Left lung (tissue), 10 donors: ENCODE results near the gene TMEM30A. TPM values are rescaled to one million over a fixed set of nuclear protein-coding genes. Genes with fewer than 3 reads are reported as not detected.
A peak's percentile ranks its signal among the peaks of the same experiment; 100 is the strongest.

Experiments used
- ATAC-seq: fragments of 200-7000 bp; cut with Tn5 transposase; one replicate; pipeline ENCODE4 v1.9.1; 2020; ENCODE audit warnings: moderate library complexity
- DNase-seq, 4 donors: peaks; one replicate each; pipeline ENCODE4 v3.0.0-alpha.2; 2013 to 2020
- H3K27ac ChIP-seq, 2 donors: fragments of 200-600 bp; sonication (generic) in 1 of 2; one replicate each; pipeline versions ENCODE4 v1.5.0 to v1.8.0; 2020 to 2021
- H3K27me3 ChIP-seq, 2 donors: fragments of 200-600 bp; sonication (generic) in 1 of 2; one replicate each; pipeline versions ENCODE4 v1.5.0 to v1.8.0; 2020 to 2021
- H3K36me3 ChIP-seq, 2 donors: fragments of 200-600 bp; sonication (generic) in 1 of 2; one replicate each; pipeline versions ENCODE4 v1.5.0 to v1.8.0; 2020 to 2021
- H3K4me1 ChIP-seq, 2 donors: fragments of 200-600 bp; one replicate each; pipeline ENCODE4 v1.8.0; 2021
- H3K4me3 ChIP-seq, 2 donors: fragments of 200-600 bp; sonication (generic) in 1 of 2; one replicate each; pipeline versions ENCODE4 v1.5.0 to v1.8.0; 2020 to 2021; ENCODE audit warnings: mild to moderate bottlenecking in 1 of 2
- H3K9me3 ChIP-seq, 2 donors: fragments of 200-600 bp; sonication (generic) in 1 of 2; one replicate each; pipeline versions ENCODE4 v1.5.0 to v1.8.0; 2020 to 2021
- CTCF ChIP-seq, 2 donors: fragments of 200-600 bp; sonication (generic) in 1 of 2; IDR thresholded peaks; one replicate each; pipeline versions ENCODE4 v1.5.0 to v1.8.0; 2021; ENCODE audit warnings: antibody characterized with exemption in 2 of 2
- intact Hi-C, 2 donors: fragments of 100-400 bp; cut with DNase I; formaldehyde crosslinking; loops; one replicate each; pipeline versions ENCODE4 v1.11.2 to v1.14.2; 2022
- polyA plus RNA-seq, 6 donors: library from polyadenylated mRNA; unstranded; fragments of 120-200 nt; gene quantifications; one replicate each; pipeline ENCODE4 v1.2.1, GENCODE V29; 2013; ENCODE audit not compliant: insufficient read length in 6 of 6
- total RNA-seq, 2 donors: library from RNA; stranded (reverse); fragmentation: NEBNext Ultra II Directional; extraction: Animal tissue kit (Norgen Biotek cat#: 25700); gene quantifications; one replicate each; pipeline ENCODE4 v1.2.1, GENCODE V29; 2021
- donor health status: DM: no; HTN: yes; CAD: no.
- donor health status: DM: no; HTN: no; CAD: no.

TMEM30A gene
- total and polyA plus RNA-seq, 8 donors: 135 to 193 (median 160) TPM

- H3K9me3 ChIP-seq: no peaks in the 10 kb centered on the region
- TF ChIP-seq CTCF (IDR thresholded peaks at IDR 0.05): no peak
- no peaks in the 10 kb centered on the region for H3K27me3 ChIP-seq
- intact Hi-C loops: no loop called here
- no peak for ATAC-seq
- H3K36me3 ChIP-seq: no peaks in the 10 kb centered on the region
- no peak overlapping the region for H3K4me3 ChIP-seq
- no peaks in the 10 kb centered on the region for H3K4me1 ChIP-seq
- DNase-seq: no peak
- no peak overlapping the region for H3K27ac ChIP-seq
These were observed 65.3 kb downstream of the TMEM30A start for GRCh38 chr6:75219263-75219662.

GRCh38 chr6:75217193-75217592, 67.4 kb downstream of the TMEM30A start:
- ATAC-seq (peak; percentile 23), DNase-seq (peak in 1 of 4 donors; percentile 32)
- Histone ChIP-seq H3K4me1 (no peaks in the 10 kb centered on the region), H3K27me3 (no peaks in the 10 kb centered on the region), H3K4me3 (no peak overlapping the region), H3K36me3 (no peaks in the 10 kb centered on the region), H3K27ac (peak overlapping the region in 1 of 2 donors; percentile 33), H3K9me3 (no peaks in the 10 kb centered on the region)
- intact Hi-C loops: no loop called here
- no peak for TF ChIP-seq CTCF (IDR thresholded peaks at IDR 0.05)

GRCh38 chr6:75215291-75215690, 69.3 kb downstream of the TMEM30A start:
- H3K4me1 ChIP-seq: no peaks in the 10 kb centered on the region
- DNase-seq: no peak
- intact Hi-C loops: no loop called here
- no peak overlapping the region for H3K27ac ChIP-seq
- H3K36me3 ChIP-seq: no peaks in the 10 kb centered on the region
- H3K9me3 ChIP-seq: no peaks in the 10 kb centered on the region
- no peak for ATAC-seq
- no peaks in the 10 kb centered on the region for H3K27me3 ChIP-seq
- no peak for TF ChIP-seq CTCF (IDR thresholded peaks at IDR 0.05)
- no peak overlapping the region for H3K4me3 ChIP-seq

- TF ChIP-seq CTCF (IDR thresholded peaks at IDR 0.05): no peak
- Histone ChIP-seq H3K27ac (no peak overlapping the region), H3K4me1 (peaks cover under 1 to 5% of the 10 kb centered on the region in 2 donors), H3K9me3 (no peaks in the 10 kb centered on the region), H3K36me3 (no peaks in the 10 kb centered on the region), H3K4me3 (no peak overlapping the region), H3K27me3 (peaks cover 0 to 5% of the 10 kb centered on the region in 2 donors)
- DNase-seq (no peak), ATAC-seq (no peak)
- intact Hi-C loops: no loop called here
These were observed 70.9 kb downstream of the TMEM30A start for GRCh38 chr6:75213732-75214131.

- no peak overlapping the region for H3K4me3 ChIP-seq
- H3K9me3 ChIP-seq: no peaks in the 10 kb centered on the region
- TF ChIP-seq CTCF (IDR thresholded peaks at IDR 0.05): no peak
- H3K27me3 ChIP-seq: peaks cover 0 to 11% of the 10 kb centered on the region in 2 donors
- no peaks in the 10 kb centered on the region for H3K36me3 ChIP-seq
- intact Hi-C loops: no loop called here
- ATAC-seq (no peak), DNase-seq (no peak)
- H3K27ac ChIP-seq: no peak overlapping the region
- peaks cover 6 to 10% of the 10 kb centered on the region in 2 donors for H3K4me1 ChIP-seq
These were observed 71.5 kb downstream of the TMEM30A start for GRCh38 chr6:75213112-75213511.
